Smooth muscle cell (in vitro differentiated cells): ENCODE data around the gene HYAL1. TPM values are rescaled to one million over a fixed set of nuclear protein-coding genes. Genes with fewer than 3 reads are reported as not detected.

Source experiments
- DNase-seq: peaks from one replicate; lab custom pipeline; 2025; ENCODE audit not compliant: unreplicated experiment; lab: John Stamatoyannopoulos, UW
- H2AFZ ChIP-seq: fragments of 200-600 bp; sonication (generic); 2 replicates; pipeline ENCODE4 v1.6.0; 2016; ENCODE audit warnings: antibody characterized with exemption, low read depth, mild to moderate bottlenecking
- H3F3A ChIP-seq: fragments of 200-600 bp; sonication (generic); 2 replicates; pipeline ENCODE4 v1.6.0; 2017; ENCODE audit warnings: antibody characterized with exemption, low read depth
- H3K27ac ChIP-seq: fragments of 200-600 bp; sonication (generic); 2 replicates; pipeline ENCODE4 v1.5.1; 2016; ENCODE audit warnings: low read depth, mild to moderate bottlenecking
- H3K27me3 ChIP-seq: fragments of 200-600 bp; sonication (generic); 2 replicates; pipeline ENCODE4 v1.6.1; 2016; ENCODE audit warnings: low read depth, mild to moderate bottlenecking
- H3K36me3 ChIP-seq: fragments of 200-600 bp; sonication (generic); 2 replicates; pipeline ENCODE4 v1.5.1; 2016; ENCODE audit warnings: low read depth
- H3K4me1 ChIP-seq: fragments of 200-600 bp; sonication (generic); 2 replicates; pipeline ENCODE4 v1.5.1; 2016; ENCODE audit warnings: low read depth
- H3K4me2 ChIP-seq: fragments of 200-600 bp; sonication (generic); 2 replicates; pipeline ENCODE4 v1.6.0; 2016; ENCODE audit warnings: mild to moderate bottlenecking
- H3K4me3 ChIP-seq: fragments of 200-600 bp; sonication (generic); 2 replicates; pipeline ENCODE4 v1.5.1; 2016; ENCODE audit warnings: mild to moderate bottlenecking
- H3K79me2 ChIP-seq: fragments of 200-600 bp; sonication (generic); 2 replicates; pipeline ENCODE4 v1.6.0; 2016; ENCODE audit warnings: low read depth, mild to moderate bottlenecking
- H3K9ac ChIP-seq: fragments of 200-600 bp; sonication (generic); 2 replicates; pipeline ENCODE4 v1.6.0; 2016; ENCODE audit warnings: low read depth
- H3K9me3 ChIP-seq: fragments of 200-600 bp; sonication (generic); replicated peaks from 2 replicates; pipeline ENCODE4 v1.5.1; 2016; ENCODE audit warnings: low read depth
- H4K20me1 ChIP-seq: fragments of 200-600 bp; sonication (generic); 2 replicates; pipeline ENCODE4 v1.6.0; 2016; ENCODE audit warnings: low read depth
- CTCF ChIP-seq: fragments of 200-600 bp; sonication (generic); IDR thresholded peaks from 2 replicates; pipeline ENCODE4 v1.5.1; 2017; ENCODE audit warnings: borderline replicate concordance, mild to moderate bottlenecking, antibody characterized with exemption; ENCODE audit not compliant: insufficient read depth, poor library complexity, severe bottlenecking
- WGBS: methylation state at CpG from one replicate; pipeline ENCODE4 v1.1.7; 2016; ENCODE audit warnings: low lambda C conversion rate; 5-methylcytosine and 5-hydroxymethylcytosine counted together
- polyA plus RNA-seq: library from polyadenylated mRNA; unstranded; fragments of >200 nt; fragmentation: Nextera tagmentation; extraction: Ambion mirVana; gene quantifications from 2 replicates; pipeline ENCODE4 v1.2.1, GENCODE V29; 2016
- total RNA-seq: library from RNA; depleted of rRNA; stranded (reverse); fragments of >200 nt; gene quantifications from 2 replicates; pipeline ENCODE4 v1.2.3, GENCODE V29; 2014

The HYAL1 gene
- total and polyA plus RNA-seq, 2 experiments from 2014 or later = 1.0 TPM; not detected in 1

GRCh38 chr3:50296721-50297383 lies 6.5 kb downstream of the HYAL1 start:
- no peak overlapping the region for H3K4me2 ChIP-seq
- H3K4me3 ChIP-seq = no peak overlapping the region
- no peaks in the 10 kb centered on the region for H3K9me3 ChIP-seq
- peaks cover 4% of the 10 kb centered on the region for H3F3A ChIP-seq
- no peak overlapping the region for H3K27ac ChIP-seq
- H3K4me1 ChIP-seq = peaks cover 16% of the 10 kb centered on the region
- H2AFZ ChIP-seq = no peak overlapping the region
- H3K27me3 ChIP-seq = no peaks in the 10 kb centered on the region
- 97% methylated on average over 18 of the region's 18 CpGs for WGBS
- no peaks in the 10 kb centered on the region for H4K20me1 ChIP-seq
- TF ChIP-seq CTCF = no peak
- no peak overlapping the region for H3K9ac ChIP-seq
- no peak for DNase-seq
- H3K36me3 ChIP-seq = no peaks in the 10 kb centered on the region
- peaks cover 3% of the 10 kb centered on the region for H3K79me2 ChIP-seq

DNA sequence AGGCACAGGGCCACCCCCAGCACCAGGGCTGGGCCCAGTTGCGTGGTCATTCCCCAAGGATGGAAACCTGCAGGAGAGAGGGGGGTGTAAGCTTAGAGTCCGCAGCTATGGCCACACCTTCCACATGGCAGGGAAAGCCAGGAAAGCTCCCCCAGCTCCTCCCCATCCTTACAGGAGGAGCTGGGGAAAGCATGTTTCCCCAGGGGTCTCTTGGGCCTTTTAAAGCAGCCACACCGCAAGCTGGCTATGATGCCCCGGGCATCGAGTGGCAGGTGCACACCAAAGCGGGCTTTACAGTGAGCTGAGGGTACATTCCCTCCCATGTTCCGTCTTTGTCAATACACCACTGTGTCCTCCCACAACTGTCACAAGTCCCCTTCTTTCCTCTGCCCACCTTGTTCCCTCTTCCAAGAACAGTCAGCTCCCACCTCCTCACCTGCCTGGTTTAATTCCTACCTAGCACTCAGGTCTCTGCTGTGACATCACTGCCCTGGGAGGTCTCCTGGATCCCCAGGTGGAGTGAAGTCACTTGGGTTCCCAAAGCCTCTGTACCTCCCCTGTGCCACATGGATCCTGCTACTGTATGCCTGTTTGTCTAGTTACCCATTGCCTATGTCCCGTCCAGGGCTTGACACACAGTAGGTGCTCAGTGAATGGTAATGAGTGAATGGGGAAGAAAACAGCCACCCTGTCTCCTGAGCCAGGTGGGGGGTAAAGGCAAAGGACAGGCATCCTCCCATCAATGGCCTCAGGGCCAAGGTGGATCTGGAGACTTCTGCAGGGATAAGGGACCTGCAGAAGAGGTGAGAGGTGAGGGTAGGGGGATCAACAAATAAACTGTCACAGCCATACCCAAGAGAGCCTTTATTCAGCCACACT lies 7.6 kb downstream of the HYAL1 start:
- TF ChIP-seq CTCF = no peak
- Histone ChIP-seq H3K4me2 (no peak overlapping the region), H3K79me2 (peaks cover 11% of the 10 kb centered on the region), H3K9ac (no peak overlapping the region), H3K4me1 (peaks cover 22% of the 10 kb centered on the region), H3K27me3 (no peaks in the 10 kb centered on the region), H3F3A (peaks cover 4% of the 10 kb centered on the region), H3K9me3 (no peaks in the 10 kb centered on the region), H3K27ac (no peak overlapping the region), H4K20me1 (no peaks in the 10 kb centered on the region), H3K36me3 (no peaks in the 10 kb centered on the region), H2AFZ (no peak overlapping the region), H3K4me3 (no peak overlapping the region)
- no peak for DNase-seq
- 96% methylated on average over 8 of the region's 8 CpGs for WGBS

- no peak overlapping the region for H3K9ac ChIP-seq
- TF ChIP-seq CTCF = no peak
- 97% methylated on average over 22 of the region's 22 CpGs for WGBS
- no peaks in the 10 kb centered on the region for H3K27me3 ChIP-seq
- no peak overlapping the region for H3K4me2 ChIP-seq
- no peaks in the 10 kb centered on the region for H3K9me3 ChIP-seq
- H3F3A ChIP-seq = no peaks in the 10 kb centered on the region
- no peak overlapping the region for H3K27ac ChIP-seq
- peaks cover 11% of the 10 kb centered on the region for H3K79me2 ChIP-seq
- H3K4me1 ChIP-seq = peaks cover 17% of the 10 kb centered on the region
- no peak overlapping the region for H3K4me3 ChIP-seq
- H3K36me3 ChIP-seq = no peaks in the 10 kb centered on the region
- no peak overlapping the region for H2AFZ ChIP-seq
- no peaks in the 10 kb centered on the region for H4K20me1 ChIP-seq
- DNase-seq = no peak
Observed at GRCh38 chr3:50294492-50295403, 8.6 kb downstream of the HYAL1 start.
